Tibial nerve (tissue), 4 donors: Measurements from ENCODE around the gene CXADR.

Experiments used
- EP300 ChIP-seq, 2 donors: sonication (generic); formaldehyde crosslinking; IDR thresholded peaks; one replicate each; pipeline ENCODE4 v1.6.1; 2017; ENCODE audit warnings: antibody characterized with exemption in 2 of 2, mild to moderate bottlenecking in 1 of 2
- POLR2A ChIP-seq, 2 donors: fragments of 450-650 bp; IDR thresholded peaks; one replicate each; pipeline ENCODE4 v1.6.1; 2017; ENCODE audit warnings: antibody characterized with exemption in 2 of 2, mild to moderate bottlenecking in 2 of 2, moderate library complexity in 2 of 2
- TF ChIP-seq, protein P1 (sequence below), 5 experiments: fragments of 200-600 bp in 3 of 5; fragments of 450-650 bp in 2 of 5; sonication (generic) in 3 of 5; IDR thresholded peaks; one replicate each; pipeline ENCODE4 v1.5.1; 2016 to 2019; ENCODE audit warnings: antibody characterized with exemption in 5 of 5, mild to moderate bottlenecking in 3 of 5, moderate library complexity in 2 of 5

DNA sequence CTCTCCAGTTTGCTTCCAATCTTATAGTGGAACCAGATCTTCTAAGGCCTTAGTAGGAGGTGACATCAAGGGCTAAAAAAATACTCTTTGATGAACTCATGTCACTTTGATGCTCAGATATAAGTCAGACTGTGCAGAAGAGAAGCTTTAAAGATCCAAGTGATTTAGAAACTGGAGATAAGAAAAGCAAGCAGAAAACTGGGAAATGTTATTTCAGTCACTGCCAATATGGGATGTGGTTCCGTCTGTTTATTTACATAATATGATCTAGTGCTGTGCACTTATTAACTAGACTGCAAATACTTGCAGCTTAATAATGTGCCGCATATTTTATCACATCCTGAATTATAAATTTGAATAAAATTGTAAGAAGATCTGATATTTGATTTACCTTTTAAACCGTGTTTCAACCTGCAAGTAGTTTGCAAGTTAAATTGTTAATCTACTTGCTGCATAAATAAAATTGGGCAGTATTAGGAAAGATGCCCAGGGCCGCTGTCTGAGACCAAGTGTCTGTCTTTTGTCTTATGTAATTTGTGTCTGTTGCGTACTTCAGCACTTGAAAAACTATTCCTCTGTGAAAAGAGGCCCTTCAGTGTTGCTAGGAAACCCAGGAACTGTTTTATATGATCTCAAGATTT lies 29.6 kb downstream of the CXADR start:
- TF ChIP-seq, protein P1, sequence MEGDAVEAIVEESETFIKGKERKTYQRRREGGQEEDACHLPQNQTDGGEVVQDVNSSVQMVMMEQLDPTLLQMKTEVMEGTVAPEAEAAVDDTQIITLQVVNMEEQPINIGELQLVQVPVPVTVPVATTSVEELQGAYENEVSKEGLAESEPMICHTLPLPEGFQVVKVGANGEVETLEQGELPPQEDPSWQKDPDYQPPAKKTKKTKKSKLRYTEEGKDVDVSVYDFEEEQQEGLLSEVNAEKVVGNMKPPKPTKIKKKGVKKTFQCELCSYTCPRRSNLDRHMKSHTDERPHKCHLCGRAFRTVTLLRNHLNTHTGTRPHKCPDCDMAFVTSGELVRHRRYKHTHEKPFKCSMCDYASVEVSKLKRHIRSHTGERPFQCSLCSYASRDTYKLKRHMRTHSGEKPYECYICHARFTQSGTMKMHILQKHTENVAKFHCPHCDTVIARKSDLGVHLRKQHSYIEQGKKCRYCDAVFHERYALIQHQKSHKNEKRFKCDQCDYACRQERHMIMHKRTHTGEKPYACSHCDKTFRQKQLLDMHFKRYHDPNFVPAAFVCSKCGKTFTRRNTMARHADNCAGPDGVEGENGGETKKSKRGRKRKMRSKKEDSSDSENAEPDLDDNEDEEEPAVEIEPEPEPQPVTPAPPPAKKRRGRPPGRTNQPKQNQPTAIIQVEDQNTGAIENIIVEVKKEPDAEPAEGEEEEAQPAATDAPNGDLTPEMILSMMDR (IDR thresholded peaks at IDR 0.05): no peak
- TF ChIP-seq POLR2A (IDR thresholded peaks at IDR 0.05): no peak
- no peak for TF ChIP-seq EP300 (IDR thresholded peaks at IDR 0.05)
